GM21447 (cell line): Measurements from ENCODE around the gene TESMIN.

Experiments
- ATAC-seq: cut with Tn5 transposase; IDR thresholded peaks from one replicate; pipeline ENCODE4 v1.9.1; 2021; ENCODE audit not compliant: unreplicated experiment

The TESMIN gene

DNA sequence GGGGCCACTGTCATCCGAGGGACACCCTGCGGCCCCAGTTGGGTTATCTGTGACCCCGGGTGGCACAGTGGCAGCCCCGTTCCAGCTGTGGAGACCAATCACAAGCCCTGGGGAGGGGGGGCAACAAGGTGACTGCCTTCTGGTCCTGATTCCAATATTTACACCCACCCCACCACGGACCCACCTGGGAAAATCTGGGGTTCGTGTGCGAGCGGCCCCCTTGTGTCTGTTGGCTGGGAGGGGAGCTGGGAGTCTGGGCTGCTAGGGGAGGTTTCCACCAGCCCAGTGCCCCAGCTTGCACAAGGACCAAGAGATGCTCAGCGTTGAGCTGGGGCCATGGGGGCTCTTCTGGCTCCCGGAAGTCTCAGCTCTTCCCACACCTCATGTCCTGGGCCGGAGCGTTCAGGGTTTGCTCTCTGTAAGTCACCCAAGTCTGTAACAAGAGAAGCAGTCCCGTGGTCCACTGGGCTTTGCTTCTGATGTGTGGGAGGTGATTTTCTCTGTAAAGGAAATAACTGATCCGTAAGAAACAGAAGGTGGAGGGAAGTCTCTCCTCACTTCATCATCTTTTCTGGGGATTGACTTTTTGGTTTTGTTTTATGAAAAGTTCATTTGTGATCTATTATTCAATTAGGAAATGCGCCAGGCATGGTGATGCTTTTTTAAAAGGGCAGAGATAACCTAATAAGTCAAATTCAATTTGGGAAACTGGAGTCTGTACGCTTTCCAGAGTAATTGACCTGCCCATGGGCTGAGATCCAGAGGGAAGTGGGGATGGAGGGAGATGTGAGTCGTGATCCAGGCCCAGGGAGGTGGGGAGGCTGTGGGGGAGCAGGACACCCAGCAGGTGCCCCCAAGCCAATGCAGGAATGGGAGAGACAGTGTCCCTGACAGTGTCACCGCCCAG, 89.4 kb downstream of the TESMIN start:
- no peak for ATAC-seq

DNA sequence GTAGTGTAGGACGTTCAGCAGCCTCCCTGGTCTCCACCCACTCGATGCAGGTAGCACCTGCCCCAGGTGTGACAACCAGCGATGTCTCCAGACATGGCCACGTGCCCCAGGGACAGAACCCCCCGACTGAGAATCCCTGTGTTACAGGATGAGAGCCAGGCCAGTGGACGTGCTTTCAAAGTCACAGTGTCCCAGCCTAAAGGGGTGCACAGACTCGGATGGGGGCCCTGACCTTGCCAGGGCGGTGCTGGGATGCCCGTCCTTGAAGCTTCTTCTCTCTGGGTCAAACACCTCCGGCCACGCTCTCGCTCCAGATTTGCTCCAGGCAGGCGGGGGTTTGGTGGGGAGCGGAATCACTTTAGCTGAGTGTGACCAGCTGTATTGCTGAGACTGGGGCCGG, 90.3 kb downstream of the TESMIN start:
- ATAC-seq: no peak

DNA sequence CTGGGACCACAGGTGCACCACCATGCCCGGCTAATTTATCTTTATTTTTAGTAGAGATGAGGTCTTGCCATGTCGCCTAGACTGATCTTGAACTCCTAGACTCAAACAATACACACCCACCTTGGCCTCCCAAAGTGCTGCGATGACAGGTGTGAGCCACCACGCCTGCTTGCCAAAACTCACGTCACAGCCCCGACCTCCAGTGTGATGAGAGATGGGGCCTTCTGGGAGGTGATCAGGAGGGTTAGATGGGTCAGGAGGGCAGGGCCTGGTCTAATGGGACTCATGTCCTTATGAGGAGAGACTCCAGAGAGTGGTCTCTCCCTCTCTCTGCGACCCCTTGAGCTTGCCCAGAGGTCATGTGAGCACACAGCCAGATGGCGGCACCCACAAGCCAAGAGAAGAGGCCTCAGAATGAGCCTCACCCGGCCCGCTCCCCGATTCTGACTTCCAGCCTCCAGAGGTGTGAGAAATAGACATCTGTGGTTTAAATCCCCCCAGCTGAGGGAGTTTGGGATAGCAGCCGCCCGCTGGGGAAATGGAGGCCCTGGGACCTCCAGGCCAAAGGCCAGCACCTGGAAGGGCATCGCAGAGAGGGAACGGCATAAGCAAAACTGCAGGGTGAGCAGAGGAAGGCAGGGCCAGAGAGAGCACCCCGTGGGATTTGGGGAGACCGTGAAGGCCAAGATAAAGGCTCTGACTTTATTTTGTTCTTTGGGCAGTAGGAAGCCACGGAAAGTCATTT, 91.1 kb downstream of the TESMIN start:
- ATAC-seq: no peak

DNA sequence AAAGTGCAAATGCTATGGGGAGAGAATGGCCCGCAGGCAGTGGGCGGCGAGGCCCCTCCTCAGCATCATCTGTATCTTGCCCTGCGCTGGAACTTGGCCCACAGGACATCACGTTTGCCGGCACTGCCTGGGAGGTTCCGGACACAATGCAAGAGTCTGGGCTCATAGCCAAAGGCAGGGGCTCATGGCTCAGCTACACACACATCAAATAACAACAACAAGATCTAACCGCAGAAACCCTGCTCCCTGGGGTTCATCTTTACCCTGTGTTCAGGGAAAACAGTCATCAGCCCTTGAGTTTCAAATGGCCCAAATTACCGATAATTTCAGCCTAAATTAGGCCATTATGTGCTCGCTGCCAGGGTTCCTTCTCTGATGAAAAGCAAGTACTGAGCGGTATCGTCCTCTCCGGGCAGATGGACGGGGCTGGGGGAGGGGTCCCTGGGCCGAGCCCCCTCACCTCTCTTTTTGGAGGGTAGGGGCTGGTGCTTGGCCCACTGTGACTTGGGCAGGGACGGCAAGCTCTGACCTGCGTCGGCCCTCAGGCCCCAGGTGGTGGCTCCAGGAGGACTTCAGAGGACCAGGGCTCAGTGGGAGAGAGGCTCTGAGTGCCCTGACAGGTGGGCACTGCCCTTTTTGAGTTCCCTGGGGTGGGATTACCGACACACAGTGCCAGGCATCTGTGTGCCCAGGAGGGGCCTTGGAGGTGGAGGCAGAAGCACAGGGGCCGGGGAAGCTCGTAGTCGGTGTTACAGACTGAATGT, 92.0 kb downstream of the TESMIN start:
- no peak for ATAC-seq

DNA sequence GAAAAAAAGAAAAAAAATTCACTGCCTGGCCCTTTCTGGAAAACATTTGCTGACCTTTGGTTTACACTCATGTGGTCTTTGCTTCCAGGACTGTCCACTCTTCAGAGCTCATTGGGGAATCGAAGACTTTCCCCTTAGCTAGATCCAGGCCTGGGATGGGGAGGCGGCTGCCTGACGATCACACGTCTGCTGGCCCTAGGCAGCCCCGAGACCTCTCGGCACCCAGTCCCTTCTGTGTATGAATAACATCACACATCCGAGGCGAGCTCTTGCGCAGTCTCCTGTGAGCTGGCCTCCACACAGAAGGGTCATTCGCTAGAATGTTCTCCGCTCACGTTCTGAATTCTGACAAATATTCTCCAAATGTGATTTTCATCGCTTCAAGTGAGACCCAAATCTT, 92.7 kb downstream of the TESMIN start:
- ATAC-seq: no peak

- ATAC-seq: no peak
These were observed 93.2 kb downstream of the TESMIN start for GRCh38 chr11:68658097-68658496.
